Psoas muscle (tissue), 8 donors: ENCODE measurements around the gene PHF21B. TPM values are rescaled to one million over a fixed set of nuclear protein-coding genes. Genes with fewer than 3 reads are reported as not detected.

ENCODE experiments used
- ATAC-seq, 4 donors: fragments of 200-7000 bp; cut with Tn5 transposase; one replicate each; pipeline ENCODE4 v1.9.1; 2020; ENCODE audit warnings: moderate library complexity in 3 of 4, mild to moderate bottlenecking in 2 of 4
- DNase-seq, 2 donors: peaks; one replicate each; pipeline ENCODE4 v3.0.0-alpha.2; 2020
- H3K27ac ChIP-seq: fragments of 200-600 bp; one replicate; pipeline ENCODE4 v1.8.0; 2022
- H3K27me3 ChIP-seq, 3 donors: fragments of 200-600 bp in 1 of 3; one replicate each; pipeline versions ENCODE4 v1.6.1 to v1.8.0; 2013 to 2022; ENCODE audit warnings: low read length in 2 of 3, mild to moderate bottlenecking in 2 of 3, moderate library complexity in 1 of 3; ENCODE audit not compliant: insufficient read depth in 3 of 3
- H3K36me3 ChIP-seq, 2 donors: fragments of 200-600 bp in 1 of 2; one replicate each; pipeline versions ENCODE4 v1.6.1 to v1.8.0; 2013 to 2022; ENCODE audit warnings: low read depth in 1 of 2, mild to moderate bottlenecking in 1 of 2, moderate library complexity in 1 of 2; ENCODE audit not compliant: insufficient read depth in 1 of 2
- H3K4me1 ChIP-seq: fragments of 200-600 bp; one replicate; pipeline ENCODE4 v1.8.0; 2022
- H3K4me3 ChIP-seq: fragments of 200-600 bp; one replicate; pipeline ENCODE4 v1.8.0; 2022; ENCODE audit warnings: mild to moderate bottlenecking
- H3K9me3 ChIP-seq: fragments of 200-600 bp; one replicate; pipeline ENCODE4 v1.8.0; 2022
- WGBS, 3 donors: extraction: QIAGEN DNeasy Blood & Tissue Kit; methylation state at CpG; one replicate each; pipeline versions ENCODE4 v1.1.6 to v1.1.7; 2013; 5-methylcytosine and 5-hydroxymethylcytosine counted together
- intact Hi-C, 2 donors: fragments of 100-400 bp; cut with DNase I; formaldehyde crosslinking; loops; one replicate each; pipeline versions ENCODE4 v1.11.0 to v1.14.2; 2022
- polyA plus RNA-seq, 3 donors: library from polyadenylated mRNA; stranded (reverse); fragments of 200-250 nt; gene quantifications; one replicate each; pipeline ENCODE4 v1.2.3, GENCODE V29; 2013
- total RNA-seq, 4 donors: library from RNA; stranded (reverse); fragmentation: NEBNext Ultra II Directional in 2 of 4; extraction: Animal tissue kit (Norgen Biotek cat#: 25700) in 2 of 4; gene quantifications; one replicate each; pipeline versions ENCODE4 v1.2.1 to v1.2.4, GENCODE V29; 2021 to 2023
- TF ChIP-seq, protein P1 (sequence below): fragments of 200-600 bp; IDR thresholded peaks from one replicate; pipeline ENCODE4 v1.8.0; 2022; ENCODE audit warnings: antibody characterized with exemption
- donor health status: healthy with polysubstance abuse.
- donor health status: DM: no; HTN: no; CAD: no; lungs with moderate emphysema.
- donor health status: Bipolar disorder and iron deficiency.
- donor health status: healthy.
- donor health status: DM: yes; HTN: yes; CAD: no.
- donor health status: DM: no; HTN: no; CAD: no.
- donor health status: DM: no; HTN: no; CAD: no.
- donor health status: DM: yes; HTN: yes; CAD: no.

The PHF21B gene
- total and polyA plus RNA-seq, 7 donors = 0.03 to 0.58 (median 0.16) TPM; not detected in 1

DNA sequence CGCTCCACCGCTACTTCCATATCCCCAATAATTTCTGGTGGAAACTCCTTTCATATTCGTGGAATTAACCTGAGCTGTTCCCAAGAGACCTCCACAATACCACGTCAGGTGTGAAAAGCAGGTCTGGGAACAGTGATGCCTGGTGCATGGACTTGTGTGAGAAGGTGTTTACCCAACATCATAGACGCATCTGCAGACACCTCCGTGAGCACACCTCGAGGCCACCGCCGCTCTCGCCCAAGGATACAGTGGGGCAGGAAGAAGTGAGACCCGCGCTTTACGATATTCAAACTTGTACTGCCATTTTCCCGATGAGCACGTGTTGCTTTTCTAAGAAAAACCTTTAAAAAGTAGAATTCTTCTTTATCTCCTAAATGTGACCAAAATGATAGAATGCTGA lies 8.2 kb downstream of the PHF21B start:
- H3K36me3 ChIP-seq = no peaks in the 10 kb centered on the region
- DNase-seq (no peak), ATAC-seq (no peak)
- intact Hi-C loops = no loop called here
- H3K27me3 ChIP-seq = peaks cover 0 to 57% (median 19%) of the 10 kb centered on the region in 3 donors
- TF ChIP-seq, protein P1, sequence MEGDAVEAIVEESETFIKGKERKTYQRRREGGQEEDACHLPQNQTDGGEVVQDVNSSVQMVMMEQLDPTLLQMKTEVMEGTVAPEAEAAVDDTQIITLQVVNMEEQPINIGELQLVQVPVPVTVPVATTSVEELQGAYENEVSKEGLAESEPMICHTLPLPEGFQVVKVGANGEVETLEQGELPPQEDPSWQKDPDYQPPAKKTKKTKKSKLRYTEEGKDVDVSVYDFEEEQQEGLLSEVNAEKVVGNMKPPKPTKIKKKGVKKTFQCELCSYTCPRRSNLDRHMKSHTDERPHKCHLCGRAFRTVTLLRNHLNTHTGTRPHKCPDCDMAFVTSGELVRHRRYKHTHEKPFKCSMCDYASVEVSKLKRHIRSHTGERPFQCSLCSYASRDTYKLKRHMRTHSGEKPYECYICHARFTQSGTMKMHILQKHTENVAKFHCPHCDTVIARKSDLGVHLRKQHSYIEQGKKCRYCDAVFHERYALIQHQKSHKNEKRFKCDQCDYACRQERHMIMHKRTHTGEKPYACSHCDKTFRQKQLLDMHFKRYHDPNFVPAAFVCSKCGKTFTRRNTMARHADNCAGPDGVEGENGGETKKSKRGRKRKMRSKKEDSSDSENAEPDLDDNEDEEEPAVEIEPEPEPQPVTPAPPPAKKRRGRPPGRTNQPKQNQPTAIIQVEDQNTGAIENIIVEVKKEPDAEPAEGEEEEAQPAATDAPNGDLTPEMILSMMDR = no peak
- H3K4me3 ChIP-seq = no peak overlapping the region
- 91% methylated on average over 15 of the region's 15 CpGs for WGBS, 3 donors
- no peaks in the 10 kb centered on the region for H3K9me3 ChIP-seq
- H3K27ac ChIP-seq = no peak overlapping the region
- no peaks in the 10 kb centered on the region for H3K4me1 ChIP-seq

DNA sequence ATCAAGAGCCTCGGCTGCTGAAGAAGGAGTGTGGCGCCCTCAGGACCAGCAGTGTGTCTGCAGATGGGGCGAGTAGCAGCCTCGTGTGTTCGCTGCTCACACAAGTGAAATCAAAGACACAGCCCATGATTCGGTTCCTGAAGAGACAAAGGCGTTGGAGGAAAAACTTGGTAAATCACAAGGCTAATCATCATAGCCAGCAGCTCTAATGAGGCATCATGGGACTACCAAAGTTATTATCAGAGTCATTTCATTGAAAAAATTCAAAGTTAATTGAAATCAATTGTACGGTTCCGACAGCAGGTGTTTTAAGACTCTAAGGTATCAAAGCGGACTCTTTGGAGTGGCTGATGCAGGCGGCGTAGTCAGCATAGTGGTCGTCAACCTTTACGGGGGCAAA lies 9.5 kb downstream of the PHF21B start:
- ATAC-seq (no peak), DNase-seq (no peak)
- H3K27me3 ChIP-seq = peaks cover 0 to 43% (median 17%) of the 10 kb centered on the region in 3 donors
- no peaks in the 10 kb centered on the region for H3K4me1 ChIP-seq
- H3K36me3 ChIP-seq = no peaks in the 10 kb centered on the region
- H3K27ac ChIP-seq = no peak overlapping the region
- WGBS, 3 donors = 89 to 91% (median 90%) methylated on average over 14 of the region's 14 CpGs
- no peak overlapping the region for H3K4me3 ChIP-seq
- intact Hi-C loops = no loop called here
- TF ChIP-seq, protein P1 = no peak
- no peaks in the 10 kb centered on the region for H3K9me3 ChIP-seq

DNA sequence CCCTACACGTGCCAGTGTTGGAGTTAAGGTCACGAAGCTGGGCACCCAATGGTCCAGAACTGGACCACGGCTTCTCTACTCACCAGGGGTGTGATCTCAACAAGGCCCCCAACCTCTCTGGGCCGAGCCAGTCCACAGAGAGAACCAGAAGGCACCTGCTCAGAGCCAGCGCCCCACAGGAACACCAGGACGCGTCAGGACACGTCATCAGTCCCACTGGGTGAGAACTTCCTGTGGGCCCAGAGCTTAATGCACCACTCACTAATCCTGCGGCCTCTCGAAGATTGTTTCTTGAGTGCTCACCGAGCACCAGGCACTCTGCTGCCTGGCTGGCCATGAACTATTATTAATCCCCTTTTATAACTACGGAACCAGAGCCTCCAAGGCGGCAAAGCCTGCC lies 10.1 kb downstream of the PHF21B start:
- peaks cover 0 to 37% (median 16%) of the 10 kb centered on the region in 3 donors for H3K27me3 ChIP-seq
- intact Hi-C loops = no loop called here
- no peaks in the 10 kb centered on the region for H3K4me1 ChIP-seq
- 75 to 76% (median 75%) methylated on average over 13 of the region's 13 CpGs for WGBS, 3 donors
- H3K36me3 ChIP-seq = no peaks in the 10 kb centered on the region
- TF ChIP-seq, protein P1 = no peak
- H3K4me3 ChIP-seq = no peak overlapping the region
- H3K27ac ChIP-seq = no peak overlapping the region
- DNase-seq = no peak
- no peaks in the 10 kb centered on the region for H3K9me3 ChIP-seq
- no peak for ATAC-seq

DNA sequence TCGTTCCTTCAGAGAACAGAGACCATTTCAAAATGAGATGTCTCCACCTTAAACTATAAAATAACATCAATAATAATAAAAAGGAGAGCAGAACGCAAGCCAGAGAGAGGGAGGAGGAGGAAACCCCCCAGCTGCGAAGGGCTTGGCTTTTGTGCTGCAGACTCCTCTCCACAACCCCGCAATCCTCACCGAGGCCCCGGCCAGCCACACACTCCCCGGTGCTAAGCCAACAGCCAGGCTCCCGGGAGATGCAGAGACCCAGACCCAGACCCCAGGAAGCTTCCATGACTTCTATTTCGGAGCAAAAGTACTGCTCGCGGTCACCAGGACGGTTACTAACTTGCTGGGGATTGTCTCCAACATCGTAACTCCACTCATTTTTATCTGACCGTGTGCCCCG lies 10.6 kb downstream of the PHF21B start:
- Histone ChIP-seq H3K4me1 (no peaks in the 10 kb centered on the region), H3K27me3 (peaks cover 0 to 32% (median 15%) of the 10 kb centered on the region in 3 donors), H3K27ac (no peak overlapping the region), H3K9me3 (no peaks in the 10 kb centered on the region), H3K4me3 (no peak overlapping the region), H3K36me3 (no peaks in the 10 kb centered on the region)
- intact Hi-C loops = no loop called here
- DNase-seq (no peak), ATAC-seq (no peak)
- WGBS, 3 donors = 78 to 87% (median 86%) methylated on average over 15 of the region's 15 CpGs
- TF ChIP-seq, protein P1 = no peak

DNA sequence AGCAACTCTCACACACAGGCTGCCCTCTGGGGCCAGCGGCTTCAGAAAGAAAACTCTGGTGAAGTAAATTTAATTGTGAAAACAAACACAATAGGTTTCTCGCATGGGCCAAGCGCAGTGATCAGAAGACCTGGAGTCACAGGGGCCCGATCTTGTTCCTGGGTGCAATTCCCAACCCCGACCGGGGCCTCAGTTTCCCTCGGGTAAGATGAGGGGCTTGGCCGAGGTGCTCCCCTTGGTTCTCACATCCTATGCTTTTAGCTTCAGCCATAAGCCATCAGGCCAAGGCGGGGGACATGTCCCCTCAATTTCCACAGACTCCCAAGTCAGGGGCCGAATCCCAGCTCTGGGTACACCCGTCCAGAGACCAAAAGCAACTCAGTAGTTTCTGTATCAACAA lies 11.5 kb downstream of the PHF21B start:
- Histone ChIP-seq H3K36me3 (no peaks in the 10 kb centered on the region), H3K4me1 (no peaks in the 10 kb centered on the region), H3K27ac (no peak overlapping the region), H3K4me3 (no peak overlapping the region), H3K27me3 (peaks cover 0 to 23% (median 14%) of the 10 kb centered on the region in 3 donors), H3K9me3 (no peaks in the 10 kb centered on the region)
- WGBS, 3 donors = 89 to 91% (median 89%) methylated on average over 11 of the region's 11 CpGs
- ATAC-seq (no peak), DNase-seq (no peak)
- TF ChIP-seq, protein P1 = no peak
- intact Hi-C loops = no loop called here
